ENCODE data around the gene BCO1.

Gene BCO1

GRCh38 chr16:81216114-81216513 lies 22.4 kb upstream of the BCO1 start:
- no peak overlapping the region for H3K27ac ChIP-seq (replicated peaks; ENCODE audit: low read length)
- no peak overlapping the region for H2BK5ac ChIP-seq (ENCODE audit: low read length)
- H3K36me3 ChIP-seq (replicated peaks in 1 of 2; ENCODE audit: control insufficient read depth in 2 of 2, insufficient read depth in 2 of 2, low read length in 2 of 2) = no peaks in the 10 kb centered on the region
- no peak overlapping the region for H4K8ac ChIP-seq (ENCODE audit: low read depth, low read length)
- H3K9me3 ChIP-seq (replicated peaks in 1 of 2; ENCODE audit: control insufficient read depth in 2 of 2, insufficient read depth in 1 of 2, low read depth in 1 of 2, low read length in 2 of 2) = no peaks in the 10 kb centered on the region
- H3K4me2 ChIP-seq (ENCODE audit: insufficient read depth, low read length, poor library complexity, severe bottlenecking) = no peak overlapping the region
- H2BK12ac ChIP-seq (ENCODE audit: low read length) = peak overlapping the region; percentile 92
- peaks cover 0 to 7% of the 10 kb centered on the region in 2 donors for H3K4me1 ChIP-seq (ENCODE audit: control insufficient read depth in 2 of 2, insufficient read depth in 1 of 2, low read depth in 1 of 2, low read length in 2 of 2)
- H3K4ac ChIP-seq (ENCODE audit: low read length) = no peak overlapping the region
- no peak overlapping the region for H3K14ac ChIP-seq (ENCODE audit: low read length)
- no CpG with 5 or more reads among the region's 16 CpGs for WGBS, 2 donors (ENCODE audit: extremely low coverage in 2 of 2, insufficient read length in 2 of 2, insufficient replicate concordance in 1 of 2)
- peaks cover 0 to 12% (median 0%) of the 10 kb centered on the region in 3 experiments for H3K27me3 ChIP-seq (ENCODE audit: control insufficient read depth in 3 of 3, insufficient read depth in 3 of 3, low read depth in 1 of 3, low read length in 3 of 3)
- H2BK15ac ChIP-seq (ENCODE audit: low read length) = peak overlapping the region; percentile 59
- peak overlapping the region; percentile 58 for H3K23ac ChIP-seq (ENCODE audit: low read depth, low read length, poor library complexity)
- peak overlapping the region; percentile 98 for H2AK5ac ChIP-seq (ENCODE audit: low read depth, low read length)
- H3K18ac ChIP-seq (ENCODE audit: low read length) = peak overlapping the region; percentile 35
- no peak overlapping the region for H3K4me3 ChIP-seq (ENCODE audit: low read length in 2 of 2)
- no peak for DNase-seq (ENCODE audit: low spot score)
- H3K79me1 ChIP-seq (ENCODE audit: low read depth, low read length) = peaks cover 3% of the 10 kb centered on the region
- H3K9ac ChIP-seq (ENCODE audit: low read depth, low read length, poor library complexity) = no peak overlapping the region
- H2AFZ ChIP-seq (ENCODE audit: low read length) = no peak overlapping the region
- no peak overlapping the region for H2BK120ac ChIP-seq (ENCODE audit: low read depth, low read length)
- no peak overlapping the region for H4K91ac ChIP-seq (ENCODE audit: low read depth, low read length, poor library complexity)

- Histone ChIP-seq H2BK120ac (ENCODE audit: low read depth, low read length) (no peak overlapping the region), H3K4me1 (ENCODE audit: control insufficient read depth in 2 of 2, insufficient read depth in 1 of 2, low read depth in 1 of 2, low read length in 2 of 2) (peaks cover 0 to 7% of the 10 kb centered on the region in 2 donors), H2AK5ac (ENCODE audit: low read depth, low read length) (no peak overlapping the region), H4K8ac (ENCODE audit: low read depth, low read length) (no peak overlapping the region), H3K4ac (ENCODE audit: low read length) (no peak overlapping the region), H3K27me3 (ENCODE audit: control insufficient read depth in 3 of 3, insufficient read depth in 3 of 3, low read depth in 1 of 3, low read length in 3 of 3) (peaks cover 0 to 12% (median 0%) of the 10 kb centered on the region in 3 experiments), H3K4me2 (ENCODE audit: insufficient read depth, low read length, poor library complexity, severe bottlenecking) (no peak overlapping the region), H3K14ac (ENCODE audit: low read length) (no peak overlapping the region), H3K18ac (ENCODE audit: low read length) (no peak overlapping the region), H3K27ac (replicated peaks; ENCODE audit: low read length) (no peak overlapping the region), H2BK12ac (ENCODE audit: low read length) (no peak overlapping the region), H4K91ac (ENCODE audit: low read depth, low read length, poor library complexity) (no peak overlapping the region), H3K9ac (ENCODE audit: low read depth, low read length, poor library complexity) (no peak overlapping the region), H3K36me3 (replicated peaks in 1 of 2; ENCODE audit: control insufficient read depth in 2 of 2, insufficient read depth in 2 of 2, low read length in 2 of 2) (no peaks in the 10 kb centered on the region), H3K79me1 (ENCODE audit: low read depth, low read length) (peaks cover 3% of the 10 kb centered on the region), H2BK5ac (ENCODE audit: low read length) (no peak overlapping the region), H2BK15ac (ENCODE audit: low read length) (no peak overlapping the region), H3K9me3 (replicated peaks in 1 of 2; ENCODE audit: control insufficient read depth in 2 of 2, insufficient read depth in 1 of 2, low read depth in 1 of 2, low read length in 2 of 2) (no peaks in the 10 kb centered on the region), H3K23ac (ENCODE audit: low read depth, low read length, poor library complexity) (no peak overlapping the region), H3K4me3 (ENCODE audit: low read length in 2 of 2) (no peak overlapping the region), H2AFZ (ENCODE audit: low read length) (no peak overlapping the region)
- no CpG with 5 or more reads among the region's 2 CpGs for WGBS, 2 donors (ENCODE audit: extremely low coverage in 2 of 2, insufficient read length in 2 of 2, insufficient replicate concordance in 1 of 2)
- DNase-seq (ENCODE audit: low spot score) = no peak
Measured at GRCh38 chr16:81216706-81217105, 21.8 kb upstream of the BCO1 start.

- no peak overlapping the region for H2AFZ ChIP-seq (ENCODE audit: low read length)
- H3K4ac ChIP-seq (ENCODE audit: low read length) = no peak overlapping the region
- no peak overlapping the region for H2BK15ac ChIP-seq (ENCODE audit: low read length)
- no peak overlapping the region for H2BK12ac ChIP-seq (ENCODE audit: low read length)
- no peak for DNase-seq (ENCODE audit: low spot score)
- H3K4me3 ChIP-seq (ENCODE audit: low read length in 2 of 2) = no peak overlapping the region
- peaks cover 0 to 7% of the 10 kb centered on the region in 2 donors for H3K4me1 ChIP-seq (ENCODE audit: control insufficient read depth in 2 of 2, insufficient read depth in 1 of 2, low read depth in 1 of 2, low read length in 2 of 2)
- H3K14ac ChIP-seq (ENCODE audit: low read length) = no peak overlapping the region
- no peak overlapping the region for H3K18ac ChIP-seq (ENCODE audit: low read length)
- H2BK120ac ChIP-seq (ENCODE audit: low read depth, low read length) = no peak overlapping the region
- no peaks in the 10 kb centered on the region for H3K9me3 ChIP-seq (replicated peaks in 1 of 2; ENCODE audit: control insufficient read depth in 2 of 2, insufficient read depth in 1 of 2, low read depth in 1 of 2, low read length in 2 of 2)
- no peak overlapping the region for H3K9ac ChIP-seq (ENCODE audit: low read depth, low read length, poor library complexity)
- H4K8ac ChIP-seq (ENCODE audit: low read depth, low read length) = no peak overlapping the region
- peaks cover 0 to 6% (median 0%) of the 10 kb centered on the region in 3 experiments for H3K27me3 ChIP-seq (ENCODE audit: control insufficient read depth in 3 of 3, insufficient read depth in 3 of 3, low read depth in 1 of 3, low read length in 3 of 3)
- peaks cover 3% of the 10 kb centered on the region for H3K79me1 ChIP-seq (ENCODE audit: low read depth, low read length)
- H3K23ac ChIP-seq (ENCODE audit: low read depth, low read length, poor library complexity) = no peak overlapping the region
- H3K36me3 ChIP-seq (replicated peaks in 1 of 2; ENCODE audit: control insufficient read depth in 2 of 2, insufficient read depth in 2 of 2, low read length in 2 of 2) = no peaks in the 10 kb centered on the region
- no CpG with 5 or more reads among the region's 9 CpGs for WGBS, 2 donors (ENCODE audit: extremely low coverage in 2 of 2, insufficient read length in 2 of 2, insufficient replicate concordance in 1 of 2)
- H2AK5ac ChIP-seq (ENCODE audit: low read depth, low read length) = no peak overlapping the region
- H3K4me2 ChIP-seq (ENCODE audit: insufficient read depth, low read length, poor library complexity, severe bottlenecking) = no peak overlapping the region
- H3K27ac ChIP-seq (replicated peaks; ENCODE audit: low read length) = no peak overlapping the region
- H4K91ac ChIP-seq (ENCODE audit: low read depth, low read length, poor library complexity) = no peak overlapping the region
- H2BK5ac ChIP-seq (ENCODE audit: low read length) = no peak overlapping the region
Measured at GRCh38 chr16:81219151-81219550, 19.3 kb upstream of the BCO1 start.

- Histone ChIP-seq H3K9ac (ENCODE audit: low read depth, low read length, poor library complexity) (no peak overlapping the region), H3K4ac (ENCODE audit: low read length) (no peak overlapping the region), H3K27me3 (ENCODE audit: control insufficient read depth in 3 of 3, insufficient read depth in 3 of 3, low read depth in 1 of 3, low read length in 3 of 3) (peaks cover 0 to 12% (median 0%) of the 10 kb centered on the region in 3 experiments), H4K91ac (ENCODE audit: low read depth, low read length, poor library complexity) (no peak overlapping the region), H2AFZ (ENCODE audit: low read length) (peak overlapping the region; percentile 42), H2BK15ac (ENCODE audit: low read length) (no peak overlapping the region), H3K23ac (ENCODE audit: low read depth, low read length, poor library complexity) (no peak overlapping the region), H4K8ac (ENCODE audit: low read depth, low read length) (no peak overlapping the region), H3K14ac (ENCODE audit: low read length) (no peak overlapping the region), H2BK120ac (ENCODE audit: low read depth, low read length) (no peak overlapping the region), H3K4me2 (ENCODE audit: insufficient read depth, low read length, poor library complexity, severe bottlenecking) (no peak overlapping the region), H3K79me1 (ENCODE audit: low read depth, low read length) (peaks cover 3% of the 10 kb centered on the region), H3K4me3 (ENCODE audit: low read length in 2 of 2) (no peak overlapping the region), H3K27ac (replicated peaks; ENCODE audit: low read length) (no peak overlapping the region), H2BK5ac (ENCODE audit: low read length) (no peak overlapping the region), H3K9me3 (replicated peaks in 1 of 2; ENCODE audit: control insufficient read depth in 2 of 2, insufficient read depth in 1 of 2, low read depth in 1 of 2, low read length in 2 of 2) (no peaks in the 10 kb centered on the region), H2AK5ac (ENCODE audit: low read depth, low read length) (no peak overlapping the region), H3K18ac (ENCODE audit: low read length) (no peak overlapping the region), H3K4me1 (ENCODE audit: control insufficient read depth in 2 of 2, insufficient read depth in 1 of 2, low read depth in 1 of 2, low read length in 2 of 2) (peaks cover 0 to 7% of the 10 kb centered on the region in 2 donors), H3K36me3 (replicated peaks in 1 of 2; ENCODE audit: control insufficient read depth in 2 of 2, insufficient read depth in 2 of 2, low read length in 2 of 2) (no peaks in the 10 kb centered on the region), H2BK12ac (ENCODE audit: low read length) (no peak overlapping the region)
- no CpG with 5 or more reads among the region's 9 CpGs for WGBS, 2 donors (ENCODE audit: extremely low coverage in 2 of 2, insufficient read length in 2 of 2, insufficient replicate concordance in 1 of 2)
- no peak for DNase-seq (ENCODE audit: low spot score)
Measured at GRCh38 chr16:81220349-81220748, 18.1 kb upstream of the BCO1 start.
